ENCODE data around the gene DHCR24.

Gene DHCR24

DNA sequence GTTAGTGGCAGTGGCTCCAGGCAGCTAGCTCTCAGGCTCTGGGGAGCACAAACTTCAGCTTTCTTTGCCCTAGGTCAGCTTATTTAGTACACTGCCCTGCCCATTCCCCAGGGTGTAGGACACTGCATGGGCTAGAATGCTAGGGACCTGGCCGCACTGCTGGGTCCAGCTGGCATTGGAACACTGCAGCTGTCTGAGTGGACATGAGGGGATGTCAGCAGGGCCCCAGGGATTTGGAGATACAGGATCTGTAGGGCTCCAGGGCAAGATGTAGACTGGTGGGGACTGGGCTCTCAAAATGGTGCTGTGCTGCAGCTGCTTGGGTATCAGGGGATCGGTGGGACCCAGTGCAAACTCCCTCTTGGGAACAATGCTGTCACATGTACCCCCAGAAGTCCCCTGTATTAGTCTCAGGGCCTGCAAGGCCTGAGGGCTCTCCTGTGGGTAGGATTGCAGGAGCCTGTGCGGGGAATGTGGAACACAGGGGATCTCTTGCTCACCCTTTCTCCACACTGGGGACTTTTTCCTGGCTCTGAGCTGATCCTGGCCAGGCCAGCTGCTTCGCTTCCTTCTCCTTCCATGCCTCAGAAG, 60.7 kb downstream of the DHCR24 start:
- no peak overlapping the region for H3K4me3 ChIP-seq (ENCODE audit: low read depth, low read length)
- no peak for DNase-seq (ENCODE audit: low read depth)

GRCh38 chr1:54825696-54826095, 61.3 kb downstream of the DHCR24 start:
- H3K4me3 ChIP-seq (ENCODE audit: low read depth, low read length) = no peak overlapping the region
- no peak for DNase-seq (ENCODE audit: low read depth)

DNA sequence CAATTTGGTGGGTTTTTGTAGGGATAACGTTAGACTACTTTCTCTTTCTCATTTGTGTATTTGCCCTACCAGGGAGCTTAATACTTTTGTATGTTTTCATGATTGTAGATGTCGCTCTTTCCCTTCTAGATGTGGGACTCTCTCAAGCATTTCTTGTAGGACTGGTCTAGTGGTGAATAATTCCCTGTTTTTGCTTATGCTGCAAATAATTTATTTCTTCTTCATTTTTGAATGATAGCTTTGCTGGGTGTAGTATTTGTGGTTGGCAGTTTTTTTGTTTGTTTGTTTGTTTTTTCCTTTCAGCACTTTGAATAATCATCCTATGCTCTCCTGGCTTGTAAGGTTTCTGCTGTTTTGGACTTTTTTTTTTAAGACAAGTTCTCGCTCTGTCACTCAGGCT, 63.3 kb downstream of the DHCR24 start:
- DNase-seq (ENCODE audit: low read depth) = no peak
- no peak overlapping the region for H3K4me3 ChIP-seq (ENCODE audit: low read depth, low read length)

DNA sequence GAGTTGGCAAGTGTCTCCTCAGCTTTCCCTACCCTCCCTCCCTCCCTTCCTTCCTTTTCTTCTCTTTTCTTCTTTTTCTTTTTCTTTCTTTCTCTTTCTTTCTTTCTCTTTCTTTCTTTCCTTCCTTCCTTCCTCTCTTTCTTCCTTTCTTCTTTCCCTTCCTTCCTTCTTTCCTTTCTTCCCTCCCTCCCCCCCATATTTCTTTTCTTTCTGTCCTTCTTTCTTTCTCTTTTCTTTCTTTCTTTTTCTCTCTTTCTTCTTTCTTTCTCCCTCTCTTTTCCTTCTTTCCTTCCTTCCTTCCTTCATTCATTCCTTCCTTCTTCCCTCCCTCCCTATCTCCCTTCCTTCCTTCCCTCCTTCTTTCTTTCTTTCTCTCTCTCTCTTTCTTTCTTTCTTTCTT, 67.3 kb downstream of the DHCR24 start:
- H3K4me3 ChIP-seq (ENCODE audit: low read depth, low read length) = no peak overlapping the region
- DNase-seq (ENCODE audit: low read depth) = no peak

- no peak overlapping the region for H3K4me3 ChIP-seq (ENCODE audit: low read depth, low read length)
- DNase-seq (ENCODE audit: low read depth) = no peak
Measured at GRCh38 chr1:54819195-54819536, 67.8 kb downstream of the DHCR24 start.

DNA sequence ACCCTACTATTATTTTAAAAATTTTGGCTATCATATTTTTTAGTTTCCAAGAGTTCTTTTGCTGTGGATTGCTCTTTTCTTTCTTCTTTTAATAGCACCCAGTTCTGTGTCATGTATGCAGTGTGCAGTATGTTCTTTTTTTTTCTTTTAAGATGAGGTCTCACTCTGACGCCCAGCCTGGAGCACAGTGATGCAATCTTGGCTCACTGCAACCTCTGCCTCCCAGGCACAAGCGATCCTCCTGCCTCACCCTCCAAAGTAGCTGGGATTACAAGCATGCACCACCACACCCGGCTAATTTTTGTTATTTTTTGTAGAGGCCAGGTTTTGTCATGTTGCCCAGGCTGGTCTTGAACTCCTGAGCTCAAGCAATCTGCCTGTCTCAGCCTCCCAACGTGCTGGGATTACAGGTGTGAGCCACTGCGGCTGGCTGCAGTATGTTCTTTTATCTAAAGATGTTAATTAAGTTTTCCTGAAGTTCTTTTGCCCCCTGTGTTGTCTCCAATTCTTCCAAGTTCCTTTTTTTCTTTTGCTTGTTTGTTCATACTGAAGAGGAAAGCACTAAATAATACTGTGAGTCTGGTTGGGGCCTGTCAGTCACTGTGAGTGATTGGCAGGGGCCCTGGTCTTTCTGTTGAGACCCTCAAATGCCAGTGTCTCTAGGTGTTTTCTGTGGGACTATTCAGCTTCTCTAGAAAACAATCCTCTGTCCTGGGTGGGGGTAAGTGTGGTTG, 68.4 kb downstream of the DHCR24 start:
- H3K4me3 ChIP-seq (ENCODE audit: low read depth, low read length) = no peak overlapping the region
- no peak for DNase-seq (ENCODE audit: low read depth)

DNA sequence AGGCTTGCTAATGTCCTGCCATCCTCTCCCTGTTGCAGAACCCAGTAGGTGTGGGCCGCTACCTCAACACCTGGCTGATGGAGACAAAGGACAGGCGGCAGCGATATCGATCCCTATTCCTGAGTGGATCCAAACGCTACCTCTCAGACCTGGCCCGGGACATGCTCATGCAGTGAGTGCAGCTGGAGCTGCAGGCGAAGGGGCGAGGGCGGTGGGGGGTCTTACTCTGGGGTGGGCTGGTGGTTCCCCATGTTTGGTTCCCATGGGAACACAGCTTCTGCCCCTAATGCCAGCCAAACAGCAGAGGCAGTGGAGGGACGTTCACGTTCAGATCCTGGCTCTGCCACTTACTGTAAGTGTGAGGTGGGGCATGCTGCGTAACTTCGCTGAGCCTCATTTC, 70.0 kb downstream of the DHCR24 start:
- no peak overlapping the region for H3K4me3 ChIP-seq (ENCODE audit: low read depth, low read length)
- no peak for DNase-seq (ENCODE audit: low read depth)

DNA sequence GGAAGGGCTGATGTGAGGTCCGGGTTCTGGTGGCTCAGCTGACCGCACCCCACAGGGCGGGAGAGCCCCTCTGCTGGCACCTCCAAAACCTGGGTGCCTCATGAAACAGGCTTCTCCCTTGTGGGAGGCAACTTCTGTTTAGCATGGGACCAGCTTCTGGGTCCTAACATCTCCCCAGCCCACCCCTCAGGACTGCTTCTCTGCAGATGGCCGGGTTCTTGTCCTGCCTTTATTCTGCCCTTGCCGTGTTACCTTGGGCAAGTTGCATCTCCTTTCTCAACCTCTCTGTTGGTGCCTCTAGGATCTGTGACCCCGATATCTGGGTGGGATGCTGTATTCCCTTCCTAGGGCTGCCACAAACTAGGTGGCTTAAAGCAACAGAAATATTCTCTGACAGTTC, 70.9 kb downstream of the DHCR24 start:
- no peak for DNase-seq (ENCODE audit: low read depth)
- H3K4me3 ChIP-seq (ENCODE audit: low read depth, low read length) = no peak overlapping the region

- no peak for DNase-seq (ENCODE audit: low read depth)
- H3K4me3 ChIP-seq (ENCODE audit: low read depth, low read length) = no peak overlapping the region
Measured at GRCh38 chr1:54815086-54815876, 71.7 kb downstream of the DHCR24 start.

GRCh38 chr1:54814571-54814970, 72.4 kb downstream of the DHCR24 start:
- DNase-seq (ENCODE audit: low read depth) = no peak
- no peak overlapping the region for H3K4me3 ChIP-seq (ENCODE audit: low read depth, low read length)

GRCh38 chr1:54814126-54814498, 72.9 kb downstream of the DHCR24 start:
- H3K4me3 ChIP-seq (ENCODE audit: low read depth, low read length) = no peak overlapping the region
- no peak for DNase-seq (ENCODE audit: low read depth)

DNA sequence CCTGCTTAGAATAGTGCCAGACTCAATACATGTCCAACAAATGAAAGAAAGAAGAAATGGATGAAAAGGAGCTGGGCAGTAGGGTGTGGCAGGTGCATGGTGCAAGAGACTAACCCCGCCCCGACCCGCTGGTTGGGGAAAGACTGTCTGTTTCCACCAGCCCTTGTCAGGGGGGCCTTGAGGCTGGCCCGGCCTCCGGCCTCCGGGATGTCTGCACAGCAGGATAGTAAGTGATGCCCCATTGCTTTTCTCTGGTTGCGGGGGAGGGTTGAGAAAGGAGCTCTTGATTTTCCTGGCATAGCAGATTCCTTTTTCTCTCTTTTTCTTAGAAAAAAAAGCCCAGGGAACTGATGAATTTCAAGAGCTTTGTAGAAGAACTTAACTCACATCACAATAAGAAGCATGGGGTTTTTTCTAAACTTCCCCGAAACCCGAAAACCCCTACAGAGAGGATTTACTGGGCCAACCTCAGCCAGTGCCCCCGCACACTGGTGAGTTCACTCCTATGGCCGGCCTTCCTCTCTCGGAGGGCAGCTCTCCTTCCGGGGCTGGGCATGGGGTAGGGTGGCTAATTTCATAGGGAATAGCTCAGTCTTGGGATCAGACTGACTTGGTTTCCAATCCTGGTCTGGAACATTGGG, 73.4 kb downstream of the DHCR24 start:
- no peak overlapping the region for H3K4me3 ChIP-seq (ENCODE audit: low read depth, low read length)
- no peak for DNase-seq (ENCODE audit: low read depth)

GRCh38 chr1:54812801-54813484, 74.1 kb downstream of the DHCR24 start:
- no peak overlapping the region for H3K4me3 ChIP-seq (ENCODE audit: low read depth, low read length)

GRCh38 chr1:54811739-54812655, 75.0 kb downstream of the DHCR24 start:
- DNase-seq (ENCODE audit: low read depth) = no peak
- H3K4me3 ChIP-seq (ENCODE audit: low read depth, low read length) = no peak overlapping the region

More at GRCh38 chr1:54812801-54813484, 74.1 kb downstream of the DHCR24 start:
- DNase-seq (ENCODE audit: low read depth) = no peak

GRCh38 chr1:54811066-54811465, 75.9 kb downstream of the DHCR24 start:
- no peak for DNase-seq (ENCODE audit: low read depth)
- no peak overlapping the region for H3K4me3 ChIP-seq (ENCODE audit: low read depth, low read length)

DNA sequence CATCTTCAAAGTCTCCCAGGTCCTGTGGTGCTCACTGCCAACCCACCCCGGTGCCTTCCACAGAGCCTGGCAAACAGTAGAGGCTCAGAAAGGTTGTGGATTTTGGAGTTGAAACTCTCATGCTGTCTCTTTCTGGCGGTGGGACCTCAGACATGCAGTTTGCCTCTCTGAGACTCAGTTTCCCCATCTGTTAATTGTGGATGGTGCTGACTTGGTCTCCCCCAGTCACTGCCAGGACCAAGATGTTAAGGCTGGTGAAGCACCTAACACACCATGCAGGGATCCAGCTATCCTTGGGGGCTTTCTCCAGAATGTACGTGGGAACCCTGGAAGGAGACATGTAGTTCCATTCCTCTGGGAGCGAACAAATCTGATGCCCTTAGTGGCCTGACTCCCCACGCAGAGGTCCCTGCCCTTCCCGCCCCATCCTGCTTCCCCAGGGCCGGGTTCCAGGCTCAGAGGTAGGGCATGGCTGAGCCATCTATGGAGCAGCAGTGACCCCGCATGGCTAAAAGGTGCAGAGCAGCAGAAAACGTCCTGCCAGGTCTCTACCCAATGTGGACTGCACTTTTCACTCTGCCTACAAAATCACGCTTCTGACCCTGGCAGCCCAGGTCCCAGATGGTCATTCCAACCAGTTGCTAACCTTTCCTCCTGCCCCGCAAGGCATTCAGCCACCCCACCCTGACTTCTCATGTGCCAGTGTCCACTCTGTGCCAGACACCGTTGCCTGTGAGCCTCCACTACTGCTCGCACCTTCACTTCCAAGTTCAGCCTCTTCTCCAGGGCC, 76.6 kb downstream of the DHCR24 start:
- DNase-seq (ENCODE audit: low read depth) = no peak
- H3K4me3 ChIP-seq (ENCODE audit: low read depth, low read length) = no peak overlapping the region

DNA sequence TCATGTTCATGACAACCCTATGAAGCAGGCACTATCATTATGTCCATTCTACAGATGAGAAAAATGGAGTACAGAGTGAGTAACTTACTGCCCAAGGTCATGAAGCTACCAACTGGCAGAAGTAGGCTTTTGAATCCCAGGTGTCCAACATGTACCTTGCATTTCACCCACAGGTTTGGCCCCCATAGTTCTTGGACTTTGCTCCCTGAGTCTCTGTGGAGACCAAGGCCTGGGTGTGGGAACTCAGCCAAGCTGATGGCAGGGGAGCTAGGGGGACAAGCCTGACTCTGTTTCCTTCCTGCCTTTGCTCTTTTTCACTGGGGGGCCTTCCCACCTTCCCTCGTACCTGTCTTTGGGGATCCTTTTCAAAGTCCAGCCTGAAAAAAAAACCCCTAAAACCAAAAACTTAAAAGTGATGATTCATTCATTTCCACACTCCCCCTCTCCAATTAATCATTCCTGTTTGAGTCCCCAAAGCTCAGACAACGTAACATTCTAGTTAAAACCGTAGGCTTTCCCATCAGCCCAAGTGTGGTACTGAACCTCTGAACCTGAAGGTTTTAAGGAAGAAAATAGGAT, 77.4 kb downstream of the DHCR24 start:
- DNase-seq (ENCODE audit: low read depth) = no peak
- H3K4me3 ChIP-seq (ENCODE audit: low read depth, low read length) = no peak overlapping the region

Measured in skeletal muscle cell (primary cell).